ENCODE measurements around the gene ITGA4. TPM values are rescaled to one million over a fixed set of nuclear protein-coding genes. Genes with fewer than 3 reads are reported as not detected.

The ITGA4 gene
- total and polyA plus RNA-seq, 2 donors (not counting 1 experiment from before 2014, with no cell fraction given): 69.2 to 169 TPM

GRCh38 chr2:181454686-181455450 lies 2.3 kb upstream of the ITGA4 start:
- H4K20me1 ChIP-seq (ENCODE audit: control insufficient read depth, insufficient read depth, low read length, poor library complexity, severe bottlenecking): no peaks in the 10 kb centered on the region
- peaks cover 20 to 23% of the 10 kb centered on the region in 2 donors for H3K4me1 ChIP-seq (ENCODE audit: control insufficient read depth in 2 of 2, insufficient read depth in 2 of 2, low read length in 2 of 2)
- H3K4me3 ChIP-seq (ENCODE audit: control extremely low read depth in 1 of 5, extremely low read depth in 1 of 5, insufficient read depth in 1 of 5, low read depth in 2 of 5, low read length in 4 of 5): no peak overlapping the region
- H3K9ac ChIP-seq (ENCODE audit: low read length): no peak overlapping the region
- no CpG with 5 or more reads among the region's 6 CpGs for WGBS (ENCODE audit: insufficient coverage)
- peaks cover 26% of the 10 kb centered on the region for H3K79me2 ChIP-seq (ENCODE audit: control insufficient read depth, insufficient read depth, low read length)
- H3K27me3 ChIP-seq (replicated peaks in 1 of 4; ENCODE audit: control extremely low read depth in 1 of 4, control insufficient read depth in 3 of 4, insufficient read depth in 4 of 4, low read length in 3 of 4): no peaks in the 10 kb centered on the region
- peaks cover 0 to 3% of the 10 kb centered on the region in 2 experiments for H3K36me3 ChIP-seq (replicated peaks in 1 of 2; ENCODE audit: control extremely low read depth in 1 of 2, control insufficient read depth in 1 of 2, extremely low read depth in 1 of 2, insufficient read depth in 2 of 2, low read length in 1 of 2)
- Mint-ChIP-seq H3K4me1 (peaks cover 45% of the 10 kb centered on the region), H3K4me3 (peak overlapping the region; percentile 30), H3K27me3 (no peaks in the 10 kb centered on the region), H3K9me3 (ENCODE audit: insufficient read depth) (peaks cover 2% of the 10 kb centered on the region), H3K27ac (peak overlapping the region; percentile 78)
- peak overlapping the region in 1 of 2 donors; percentile 20 for H3K27ac ChIP-seq (ENCODE audit: low read length in 2 of 2)
- no peak overlapping the region for H3K4me2 ChIP-seq (replicated peaks; ENCODE audit: low read depth, low read length, poor library complexity, severe bottlenecking)
- TF ChIP-seq CTCF (IDR thresholded peaks at IDR 0.05): no peak
- no peak for TF ChIP-seq EZH2 (IDR thresholded peaks at IDR 0.05; ENCODE audit: borderline replicate concordance, insufficient read depth, low read depth, low read length, poor library complexity, severe bottlenecking)
- ChIA-PET CTCF (interaction anchor here (1.1 to 7.9 kb wide), 7 partner anchors 9 to 147 kb away, joined by 3 to 252 read pairs (median 7); no protein-coding TSS in a partner anchor), POLR2A (interaction anchor here (0.6 to 3.4 kb wide), 3 partner anchors 9 to 152 kb away, joined by 3 to 24 read pairs (median 5); no protein-coding TSS in a partner anchor)
- intact Hi-C loops (cut with micrococcal nuclease): no loop called here
- ATAC-seq (ENCODE audit: low read depth) (no peak), DNase-seq (no peak)
- peak overlapping the region; percentile 41 for H2AFZ ChIP-seq (ENCODE audit: insufficient read depth, low read depth, low read length, poor library complexity, severe bottlenecking)
- no peaks in the 10 kb centered on the region for H3K9me3 ChIP-seq (ENCODE audit: control extremely low read depth in 1 of 3, control insufficient read depth in 2 of 3, insufficient read depth in 1 of 3, low read length in 2 of 3)

Measured in B cell (primary cell).